Umbilical cord (tissue), 2 donors: ENCODE measurements around the gene ENTR1. TPM values are rescaled to one million over a fixed set of nuclear protein-coding genes. Genes with fewer than 3 reads are reported as not detected.

Experiments used
- DNase-seq: peaks from one replicate; pipeline ENCODE4 v3.0.0-alpha.2; 2015; ENCODE audit warnings: low spot score
- total RNA-seq: library from RNA; depleted of rRNA; stranded (reverse); fragments of >200 nt; gene quantifications from one replicate; pipeline ENCODE4 v1.2.3, GENCODE V29; 2014; ENCODE audit warnings: low replicate concordance; ENCODE audit not compliant: insufficient read depth

The ENTR1 gene
- total RNA-seq, 1 donor from 2014 or later: 59.9 TPM

GRCh38 chr9:136397643-136398042 is 12.8 kb downstream of the ENTR1 start:
- DNase-seq: no peak

DNA sequence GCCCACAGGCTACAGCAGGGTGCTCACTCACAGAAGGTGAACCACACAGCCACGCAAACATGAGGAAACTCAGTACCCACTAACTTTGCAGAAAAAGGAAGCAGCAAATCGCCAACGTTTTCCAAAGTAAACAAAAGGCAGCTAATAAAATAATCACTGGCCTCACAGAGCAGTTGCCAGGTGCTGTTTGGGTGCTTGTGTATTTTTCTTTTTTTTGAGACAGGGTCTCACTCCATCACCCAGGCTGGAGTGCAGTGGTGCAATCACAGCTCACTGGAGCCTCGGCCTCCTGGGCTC is 14.2 kb downstream of the ENTR1 start:
- no peak for DNase-seq

DNA sequence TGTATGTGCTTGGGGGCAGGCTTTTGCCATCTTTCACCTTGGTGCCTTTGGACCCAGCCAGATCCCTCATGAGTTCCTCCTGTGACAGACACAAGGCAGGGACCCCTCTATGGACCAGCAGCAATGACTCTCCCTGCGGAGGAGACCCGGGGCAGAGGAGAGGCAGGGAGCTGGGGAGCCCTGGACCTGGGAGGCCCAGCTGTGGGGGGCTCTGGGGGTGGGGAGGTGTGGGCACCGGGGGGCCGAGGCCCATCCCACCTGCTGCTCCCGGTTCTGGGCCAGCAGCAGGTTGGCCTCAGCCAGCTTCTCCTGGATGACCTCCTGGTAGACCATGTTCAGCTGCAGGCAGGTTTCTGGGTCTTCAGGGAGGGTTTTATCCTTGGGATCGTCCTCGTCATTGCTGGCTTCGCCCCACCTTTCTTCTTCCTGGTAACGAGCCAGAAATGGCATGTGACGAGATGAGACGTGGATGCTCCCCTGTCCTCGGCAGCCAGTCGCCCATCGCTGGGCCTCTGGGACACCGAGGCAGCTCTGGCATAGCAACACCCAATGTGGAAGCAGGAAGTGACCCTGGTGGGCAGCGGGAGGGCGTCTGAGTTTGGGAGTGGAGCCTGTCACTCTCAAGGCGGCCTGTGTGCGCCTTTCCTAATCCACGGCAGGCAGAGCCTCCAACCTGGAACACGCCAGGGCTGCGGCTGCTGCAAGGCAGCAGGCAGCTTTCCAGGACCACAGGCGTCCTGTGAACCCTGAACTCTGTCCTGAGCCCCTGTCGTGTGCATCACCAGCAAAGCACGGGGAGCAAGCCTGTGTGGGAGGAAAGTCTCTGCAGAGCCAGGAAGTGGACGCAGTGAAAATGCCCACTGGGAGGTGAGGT is 14.8 kb downstream of the ENTR1 start:
- no peak for DNase-seq

DNA sequence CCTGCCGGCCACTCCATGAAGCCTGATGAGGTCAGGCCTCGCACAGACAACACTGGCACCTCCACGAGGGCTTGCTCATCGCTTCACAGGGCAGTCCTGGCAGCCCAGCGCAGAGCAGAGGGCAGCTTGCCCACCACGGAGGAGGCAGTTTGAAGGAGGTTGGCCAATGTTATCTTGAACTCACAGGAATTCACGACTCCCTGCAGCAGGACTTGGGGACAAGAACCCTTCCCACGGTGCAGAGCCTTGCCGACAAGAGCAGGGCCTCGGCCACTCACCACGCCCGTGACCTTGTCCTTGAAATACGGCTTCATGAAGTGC is 15.4 kb downstream of the ENTR1 start:
- DNase-seq: no peak

GRCh38 chr9:136394312-136395019 is 15.9 kb downstream of the ENTR1 start:
- DNase-seq: peak; percentile 47

GRCh38 chr9:136393531-136393930 is 16.9 kb downstream of the ENTR1 start:
- no peak for DNase-seq

DNA sequence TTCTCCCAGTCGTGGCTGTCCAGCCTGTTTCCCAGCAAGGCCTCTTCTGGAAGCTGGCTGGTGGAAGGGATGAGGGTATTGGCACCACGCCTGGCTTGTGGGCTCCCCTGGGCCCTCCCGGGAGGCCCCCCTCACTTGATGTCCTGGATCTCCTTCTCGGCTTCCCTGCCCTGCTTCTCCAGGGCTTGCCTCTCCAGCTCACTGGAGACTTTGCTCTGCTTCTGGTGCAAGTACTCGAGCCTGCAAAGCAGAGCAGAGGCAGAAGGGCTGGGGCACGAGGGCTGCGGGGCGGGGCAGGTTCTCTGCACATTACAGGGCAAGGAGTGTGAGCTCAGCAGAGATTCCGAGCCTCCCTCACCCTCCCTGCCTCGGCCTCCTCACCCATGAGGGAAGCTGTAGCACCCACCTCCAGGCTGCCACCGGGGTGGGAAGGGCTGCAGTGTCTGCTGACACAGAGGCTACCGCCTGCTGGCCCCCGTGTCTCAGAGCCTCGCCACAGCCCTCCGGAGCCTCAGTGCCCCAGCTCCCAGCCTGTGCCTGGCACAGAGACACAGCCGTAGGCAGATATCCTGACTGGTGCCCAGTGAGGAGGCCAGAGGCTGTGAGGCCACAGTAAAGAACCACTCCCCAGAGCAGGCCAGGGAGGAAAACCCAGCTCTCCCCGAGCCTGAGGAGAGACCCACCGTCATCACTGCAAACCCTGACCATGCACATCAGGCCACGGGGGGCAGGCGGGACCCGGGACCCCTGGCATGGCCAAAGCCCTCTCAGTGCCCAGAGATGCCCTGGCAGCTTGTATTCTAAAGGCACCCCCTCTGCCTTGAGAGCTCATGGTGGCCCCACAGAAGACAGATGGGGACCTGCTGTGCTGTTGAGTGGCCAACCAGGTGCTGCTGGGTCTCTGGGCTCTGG is 17.6 kb downstream of the ENTR1 start:
- DNase-seq: peak; percentile 58

DNA sequence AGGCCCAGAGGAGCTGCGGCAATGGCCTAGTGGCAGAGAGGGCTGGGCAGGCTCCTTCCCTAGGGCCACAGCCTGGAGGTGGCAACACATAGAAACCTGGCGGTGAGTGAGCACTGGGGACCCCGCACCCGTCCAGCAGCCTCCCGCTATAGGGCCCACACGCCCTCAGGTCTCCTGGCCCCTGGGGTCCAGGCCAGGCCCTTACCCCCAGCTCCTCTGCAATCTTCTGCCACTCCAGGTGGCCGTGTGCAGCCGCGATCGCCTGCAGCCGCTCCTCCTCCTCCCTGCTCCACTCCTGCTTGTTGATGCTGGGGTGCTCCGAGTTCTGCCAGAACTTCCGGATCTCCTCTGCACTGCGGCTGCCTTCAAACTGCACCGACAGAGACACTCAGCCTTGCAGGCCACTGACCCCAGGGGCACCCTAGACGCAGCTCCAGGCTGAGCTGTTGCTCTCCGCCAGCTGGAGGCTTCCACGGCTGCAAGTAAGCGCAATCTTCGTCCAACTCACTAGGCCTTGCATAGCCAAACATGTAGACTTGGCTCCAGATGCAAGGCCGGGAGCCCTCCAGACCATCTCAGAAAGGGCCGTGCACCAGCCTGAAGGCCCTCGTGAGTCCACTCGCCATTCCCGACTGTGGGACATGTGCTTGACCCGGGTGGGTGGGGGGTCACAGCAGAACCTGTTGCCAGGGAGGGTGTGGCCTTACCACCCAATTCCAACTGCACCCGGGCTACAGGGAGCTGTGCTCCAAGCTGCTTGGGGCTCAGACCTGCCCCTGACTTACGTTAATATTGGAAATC is 18.5 kb downstream of the ENTR1 start:
- DNase-seq: no peak

GRCh38 chr9:136389396-136389795 is 21.0 kb downstream of the ENTR1 start:
- no peak for DNase-seq

DNA sequence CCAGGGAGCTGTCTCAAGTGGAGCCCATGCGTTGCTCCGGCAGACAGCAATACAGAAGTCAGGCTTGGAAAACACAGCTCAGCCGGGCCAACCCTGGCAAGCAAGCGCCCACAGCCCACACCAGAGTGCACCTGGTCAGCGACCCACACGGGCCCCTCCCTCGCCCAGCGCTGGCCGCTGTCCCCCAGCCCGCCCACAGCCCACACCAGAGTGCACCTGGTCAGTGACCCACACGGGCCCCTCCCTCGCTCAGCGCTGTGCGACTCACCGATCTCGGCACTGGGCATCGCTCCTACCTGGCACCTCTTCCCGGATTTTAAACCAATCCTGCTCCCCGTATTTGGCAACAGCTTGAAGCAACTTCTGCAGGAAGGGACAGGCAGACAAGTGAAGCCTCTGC is 23.2 kb downstream of the ENTR1 start:
- no peak for DNase-seq

GRCh38 chr9:136386018-136386417 is 24.4 kb downstream of the ENTR1 start:
- DNase-seq: no peak

- no peak for DNase-seq
Measured at GRCh38 chr9:136385015-136385414, 25.4 kb downstream of the ENTR1 start.

- DNase-seq: no peak
Measured at GRCh38 chr9:136383436-136383835, 27.0 kb downstream of the ENTR1 start.

DNA sequence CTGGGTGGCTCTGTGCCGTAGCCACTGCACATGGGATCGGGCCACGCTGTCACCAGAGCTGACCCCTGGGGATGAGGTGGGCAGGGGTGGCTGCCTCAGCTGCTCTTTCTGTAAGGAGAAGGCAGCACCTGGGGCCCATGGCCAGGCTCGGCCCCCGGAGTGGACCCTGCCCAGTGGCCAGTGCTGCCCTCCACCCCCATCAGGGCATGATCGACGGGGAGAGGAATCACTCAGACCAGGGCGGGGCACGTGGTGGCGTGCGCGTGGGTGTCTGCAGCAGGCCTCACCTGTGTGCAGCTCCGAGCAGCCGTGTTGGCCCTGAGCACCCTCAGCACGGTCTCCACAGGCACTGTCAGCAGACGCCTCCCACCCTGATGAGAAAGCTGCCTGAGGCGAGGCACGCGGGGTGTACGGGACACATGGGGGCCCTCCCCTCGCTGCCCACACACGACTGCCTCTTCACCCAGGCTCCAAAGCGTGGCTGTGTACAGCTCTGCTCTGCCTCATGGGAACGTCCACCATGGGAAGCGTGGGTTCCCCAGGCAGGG is 28.4 kb downstream of the ENTR1 start:
- DNase-seq: no peak

DNA sequence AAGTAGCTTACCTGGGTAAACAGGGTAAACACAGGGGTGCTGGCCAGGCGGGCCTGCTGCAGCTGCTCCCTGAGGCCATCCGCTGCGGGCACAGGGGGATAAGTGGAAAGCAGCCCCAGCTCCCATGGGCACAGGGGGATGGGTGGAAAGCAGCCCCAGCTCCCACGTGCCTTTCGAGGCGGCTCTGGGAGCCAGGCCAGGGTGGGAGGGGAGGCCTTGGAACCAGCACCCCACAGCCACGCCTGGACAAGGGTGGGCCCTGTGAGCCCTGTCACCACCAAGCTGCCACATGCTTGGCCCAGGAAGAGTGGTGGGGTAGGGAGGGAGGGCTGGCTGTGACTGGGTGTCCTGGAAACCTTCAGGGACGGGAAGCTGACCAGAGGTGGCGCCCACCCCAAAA is 29.1 kb downstream of the ENTR1 start:
- DNase-seq: no peak

GRCh38 chr9:136380381-136380780 is 30.0 kb downstream of the ENTR1 start:
- no peak for DNase-seq

DNA sequence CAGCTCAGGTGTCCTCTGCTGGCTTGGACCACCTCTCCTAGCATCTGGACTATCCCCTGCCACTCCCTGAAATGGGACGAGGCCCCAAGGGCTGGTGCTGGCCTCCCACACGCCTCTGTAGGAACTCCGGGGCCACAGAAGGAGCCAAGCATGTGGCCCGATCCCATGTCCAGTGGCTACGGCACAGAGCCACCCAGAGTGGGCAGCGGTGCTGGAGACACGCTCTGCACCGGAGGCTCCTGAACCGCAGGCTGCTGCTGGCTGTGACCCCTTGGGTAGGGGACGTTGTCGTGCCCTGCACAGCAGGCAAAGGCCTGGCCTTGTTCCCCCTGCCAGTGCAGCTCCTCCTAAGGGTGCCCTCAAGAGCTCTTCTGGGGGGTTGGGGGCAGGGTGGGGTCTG is 30.5 kb downstream of the ENTR1 start:
- DNase-seq: no peak

GRCh38 chr9:136379401-136379800 is 31.0 kb downstream of the ENTR1 start:
- DNase-seq: no peak

DNA sequence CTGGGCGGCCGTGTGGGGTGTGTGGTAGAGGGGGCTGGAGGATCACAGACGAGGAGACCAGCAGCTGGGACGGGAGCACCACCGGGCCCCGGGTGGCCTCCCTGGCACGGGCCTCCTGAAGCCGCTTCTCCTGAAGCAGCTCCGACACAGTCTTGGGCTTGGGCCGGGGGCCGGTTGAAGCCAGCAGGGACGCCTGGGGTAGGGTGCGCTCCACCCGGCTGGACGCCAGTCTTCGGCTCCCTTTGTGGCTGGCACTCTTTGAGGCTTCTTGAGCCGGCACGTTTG is 31.5 kb downstream of the ENTR1 start:
- no peak for DNase-seq

DNA sequence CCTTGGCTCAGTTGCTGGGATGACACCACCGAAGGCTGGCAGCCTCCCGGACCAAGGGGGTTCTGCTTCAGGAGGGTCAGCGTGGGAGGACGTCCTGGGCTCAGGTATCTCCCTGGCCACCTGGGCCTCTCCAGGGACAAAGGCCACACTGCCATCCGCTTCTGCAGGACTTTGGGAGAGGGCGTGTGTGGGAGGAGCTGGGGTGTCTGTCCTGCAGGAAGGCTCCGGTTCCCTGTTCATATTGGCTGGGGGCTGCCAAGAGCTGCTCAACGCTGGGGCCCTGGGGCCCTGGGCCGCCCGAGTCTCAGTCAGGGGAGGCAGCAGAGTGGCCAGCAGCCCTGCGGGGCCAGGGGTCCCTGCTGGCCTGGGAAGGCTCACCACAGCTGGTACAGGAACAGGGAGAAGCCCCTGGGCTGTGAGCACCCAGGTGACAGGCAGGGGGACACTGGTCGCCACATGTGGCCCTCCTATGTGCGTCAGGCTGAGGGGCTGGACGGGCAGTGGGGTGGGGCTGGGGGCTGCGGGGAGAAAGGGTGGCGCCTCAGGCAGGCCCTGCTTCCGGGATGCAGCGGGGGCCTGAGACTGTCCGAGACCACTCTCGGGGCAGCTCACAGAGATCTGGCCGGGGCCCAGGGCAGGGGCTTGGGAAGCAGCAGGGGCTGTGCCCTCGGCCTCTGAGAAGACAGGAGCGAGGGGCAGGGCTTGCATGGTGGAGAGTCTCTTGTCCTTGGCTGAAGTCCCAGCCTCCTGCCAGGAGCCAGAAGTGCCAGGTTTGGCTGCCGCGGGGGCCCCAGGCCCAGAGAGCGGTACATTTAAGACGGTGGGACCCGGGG is 32.0 kb downstream of the ENTR1 start:
- no peak for DNase-seq
